Measurements from ENCODE around the gene COPB1. TPM values are rescaled to one million over a fixed set of nuclear protein-coding genes. Genes with fewer than 3 reads are reported as not detected.

The COPB1 gene
- polyA plus RNA-seq, 1 experiment, result 285 TPM

DNA sequence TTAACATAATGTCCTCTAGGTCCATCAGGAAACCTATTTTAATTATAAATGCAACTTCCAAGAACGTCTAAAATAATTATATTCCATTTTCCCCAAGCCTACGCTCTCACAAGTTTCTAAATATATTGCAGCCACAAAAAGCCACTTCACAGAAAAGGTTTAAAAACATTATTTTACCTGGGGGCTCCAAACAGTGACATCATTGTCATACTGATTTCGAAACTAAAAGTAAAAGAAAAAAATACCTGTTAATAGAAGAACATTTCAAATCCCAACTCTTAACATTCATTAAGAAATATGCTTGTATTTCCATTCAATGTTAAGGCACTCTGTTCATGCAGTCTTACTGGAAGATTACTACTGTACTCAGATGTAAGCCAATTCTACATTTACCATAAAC is 19.2 kb upstream of the COPB1 start:
- TF ChIP-seq, protein P1, sequence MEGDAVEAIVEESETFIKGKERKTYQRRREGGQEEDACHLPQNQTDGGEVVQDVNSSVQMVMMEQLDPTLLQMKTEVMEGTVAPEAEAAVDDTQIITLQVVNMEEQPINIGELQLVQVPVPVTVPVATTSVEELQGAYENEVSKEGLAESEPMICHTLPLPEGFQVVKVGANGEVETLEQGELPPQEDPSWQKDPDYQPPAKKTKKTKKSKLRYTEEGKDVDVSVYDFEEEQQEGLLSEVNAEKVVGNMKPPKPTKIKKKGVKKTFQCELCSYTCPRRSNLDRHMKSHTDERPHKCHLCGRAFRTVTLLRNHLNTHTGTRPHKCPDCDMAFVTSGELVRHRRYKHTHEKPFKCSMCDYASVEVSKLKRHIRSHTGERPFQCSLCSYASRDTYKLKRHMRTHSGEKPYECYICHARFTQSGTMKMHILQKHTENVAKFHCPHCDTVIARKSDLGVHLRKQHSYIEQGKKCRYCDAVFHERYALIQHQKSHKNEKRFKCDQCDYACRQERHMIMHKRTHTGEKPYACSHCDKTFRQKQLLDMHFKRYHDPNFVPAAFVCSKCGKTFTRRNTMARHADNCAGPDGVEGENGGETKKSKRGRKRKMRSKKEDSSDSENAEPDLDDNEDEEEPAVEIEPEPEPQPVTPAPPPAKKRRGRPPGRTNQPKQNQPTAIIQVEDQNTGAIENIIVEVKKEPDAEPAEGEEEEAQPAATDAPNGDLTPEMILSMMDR (IDR thresholded peaks at IDR 0.05; ENCODE audit: low read depth, low read length), result no peak
- no peaks in the 10 kb centered on the region for H3K27me3 ChIP-seq (ENCODE audit: control insufficient read depth, insufficient read depth, low read length)
- POLR2A ChIA-PET, result no interaction called here
- CTCF ChIA-PET, result no interaction called here
- no peaks in the 10 kb centered on the region; the same call in 1 of the 2 replicates for H3K9me3 ChIP-seq (ENCODE audit: control insufficient read depth, insufficient read depth, low read length)
- H3K27ac ChIP-seq (ENCODE audit: low read depth, low read length), result no peak overlapping the region
- DNase-seq (ENCODE audit: low read depth, low spot score), result no peak
- H3K4me3 ChIP-seq (ENCODE audit: low read depth, low read length), result peak overlapping the region; percentile 73

DNA sequence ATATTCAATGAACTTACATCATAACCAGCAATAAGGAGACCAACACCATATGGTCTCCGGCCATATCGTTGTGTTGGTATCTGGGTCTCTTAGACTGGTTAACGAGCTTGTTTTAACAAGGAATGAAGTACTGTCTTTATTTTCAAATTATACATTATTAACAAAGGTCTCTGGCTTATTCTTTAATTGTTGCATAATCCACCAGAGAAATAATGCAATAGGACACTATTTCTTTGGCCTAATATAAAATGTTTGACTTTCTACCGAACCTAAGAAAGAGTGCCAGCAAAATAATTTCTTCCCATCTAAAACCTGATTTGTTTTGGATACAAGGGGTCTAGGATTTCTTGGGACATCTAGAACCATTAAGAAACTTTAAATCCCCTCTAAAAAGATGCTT is 14.2 kb upstream of the COPB1 start:
- H3K9me3 ChIP-seq (ENCODE audit: control insufficient read depth, insufficient read depth, low read length), result no peaks in the 10 kb centered on the region
- TF ChIP-seq, protein P1 (IDR thresholded peaks at IDR 0.05; ENCODE audit: low read depth, low read length), result no peak
- no peaks in the 10 kb centered on the region for H3K27me3 ChIP-seq (ENCODE audit: control insufficient read depth, insufficient read depth, low read length)
- CTCF ChIA-PET, result no interaction called here
- POLR2A ChIA-PET, result no interaction called here
- no peak overlapping the region for H3K27ac ChIP-seq (ENCODE audit: low read depth, low read length)
- DNase-seq (ENCODE audit: low read depth, low spot score), result no peak
- no peak overlapping the region for H3K4me3 ChIP-seq (ENCODE audit: low read depth, low read length)

DNA sequence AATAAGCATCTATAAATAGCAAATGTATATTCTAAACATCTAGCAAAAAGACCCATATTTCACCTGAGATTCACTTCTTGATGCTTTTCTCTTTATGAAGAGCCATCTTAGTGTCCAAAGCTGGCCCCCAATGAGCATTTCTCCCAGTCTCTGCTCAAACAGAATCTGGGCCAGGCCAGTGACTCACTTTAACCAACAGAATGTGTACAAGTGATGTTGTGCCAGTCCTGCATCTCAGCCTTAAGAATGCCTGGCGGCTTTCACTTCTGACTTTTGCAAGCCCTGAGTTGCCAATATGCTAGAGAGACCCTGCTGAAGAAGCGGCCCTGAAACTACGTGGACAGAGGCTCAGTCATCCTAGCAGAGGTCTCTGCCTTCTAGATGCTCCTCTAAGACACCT is 6.9 kb upstream of the COPB1 start:
- CTCF ChIA-PET, result no interaction called here
- Histone ChIP-seq H3K4me3 (ENCODE audit: low read depth, low read length) (no peak overlapping the region), H3K9me3 (ENCODE audit: control insufficient read depth, insufficient read depth, low read length) (no peaks in the 10 kb centered on the region), H3K27me3 (ENCODE audit: control insufficient read depth, insufficient read depth, low read length) (no peaks in the 10 kb centered on the region), H3K27ac (ENCODE audit: low read depth, low read length) (no peak overlapping the region)
- POLR2A ChIA-PET, result no interaction called here
- DNase-seq (ENCODE audit: low read depth, low spot score), result no peak
- TF ChIP-seq, protein P1 (IDR thresholded peaks at IDR 0.05; ENCODE audit: low read depth, low read length), result no peak

DNA sequence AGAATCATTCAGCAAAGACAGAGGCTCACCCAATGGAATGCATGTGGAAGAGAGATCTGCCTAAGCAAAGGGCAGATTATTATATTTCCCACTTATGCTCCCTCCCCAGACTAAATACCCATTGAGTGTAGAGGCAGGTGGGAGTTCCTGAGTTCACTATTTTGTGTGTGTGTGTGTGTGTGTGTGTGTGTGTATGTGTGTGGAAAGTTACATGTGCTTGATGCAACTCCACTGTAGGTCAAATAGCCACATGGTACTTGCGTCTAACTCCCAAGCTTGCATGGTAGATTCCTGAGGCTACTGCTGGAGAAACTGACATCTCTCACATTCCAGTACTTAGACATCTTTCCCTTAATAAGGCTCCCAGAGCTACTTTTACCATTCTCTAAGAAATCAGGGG is 3.4 kb upstream of the COPB1 start:
- H3K27ac ChIP-seq (ENCODE audit: low read depth, low read length), result no peak overlapping the region
- TF ChIP-seq, protein P1 (IDR thresholded peaks at IDR 0.05; ENCODE audit: low read depth, low read length), result no peak
- CTCF ChIA-PET, result interaction anchor here (0.5 to 0.7 kb wide), 2 partner anchors 234 to 690 kb away, joined by 3 to 5 read pairs; no protein-coding TSS in a partner anchor
- no peak for DNase-seq (ENCODE audit: low read depth, low spot score)
- H3K27me3 ChIP-seq (ENCODE audit: control insufficient read depth, insufficient read depth, low read length), result no peaks in the 10 kb centered on the region
- no peaks in the 10 kb centered on the region for H3K9me3 ChIP-seq (ENCODE audit: control insufficient read depth, insufficient read depth, low read length)
- no peak overlapping the region for H3K4me3 ChIP-seq (ENCODE audit: low read depth, low read length)
- POLR2A ChIA-PET, result interaction anchor here (0.7 kb wide), 1 partner anchor 17 kb away, joined by 8 read pairs; no protein-coding TSS in a partner anchor

DNA sequence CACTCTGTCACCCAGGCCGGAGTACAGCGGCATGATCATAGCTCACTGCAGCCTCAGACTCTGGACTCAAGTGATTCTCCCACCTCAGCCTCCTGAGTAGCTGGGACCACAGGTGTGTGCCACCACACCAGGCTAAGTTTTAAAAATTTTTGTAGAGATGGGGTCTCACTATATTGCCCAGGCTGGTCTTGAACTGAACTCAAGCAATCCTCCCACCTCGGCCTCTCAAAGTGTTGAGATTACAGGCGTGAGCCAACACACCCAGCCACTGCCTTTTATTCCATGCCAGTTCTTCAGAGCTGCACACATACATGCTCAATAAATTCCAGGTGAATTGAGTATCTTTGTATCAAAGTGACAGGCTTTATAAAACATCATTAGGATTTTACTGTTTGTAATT is 2.4 kb upstream of the COPB1 start:
- TF ChIP-seq, protein P1 (IDR thresholded peaks at IDR 0.05; ENCODE audit: low read depth, low read length), result no peak
- ChIA-PET CTCF (no interaction called here), POLR2A (no interaction called here)
- no peak for DNase-seq (ENCODE audit: low read depth, low spot score)
- Histone ChIP-seq H3K9me3 (ENCODE audit: control insufficient read depth, insufficient read depth, low read length) (no peaks in the 10 kb centered on the region), H3K4me3 (ENCODE audit: low read depth, low read length) (no peak overlapping the region), H3K27me3 (ENCODE audit: control insufficient read depth, insufficient read depth, low read length) (no peaks in the 10 kb centered on the region), H3K27ac (ENCODE audit: low read depth, low read length) (no peak overlapping the region)
